HUES6 (cell line): ENCODE measurements around the gene AGBL5.

Source experiments
- H3K27ac ChIP-seq: 2 replicates; pipeline ENCODE4 v1.7.0; 2013; ENCODE audit warnings: low read depth, mild to moderate bottlenecking, low read length, inconsistent platforms
- H3K27me3 ChIP-seq: 2 replicates; pipeline ENCODE4 v1.6.1; 2013; ENCODE audit warnings: low read length; ENCODE audit not compliant: control insufficient read depth, insufficient read depth
- H3K36me3 ChIP-seq: 2 replicates; pipeline ENCODE4 v1.6.1; 2013; ENCODE audit warnings: low read length; ENCODE audit not compliant: control insufficient read depth, insufficient read depth
- H3K4me1 ChIP-seq: 2 replicates; pipeline ENCODE4 v1.6.1; 2013; ENCODE audit warnings: low read length; ENCODE audit not compliant: control insufficient read depth, insufficient read depth
- H3K4me3 ChIP-seq: 2 replicates; pipeline ENCODE4 v1.5.1; 2013; ENCODE audit warnings: low read depth, low read length
- H3K9ac ChIP-seq: one replicate; pipeline ENCODE4 v1.6.1; 2013; ENCODE audit warnings: mild to moderate bottlenecking, low read length
- H3K9me3 ChIP-seq: 2 replicates; pipeline ENCODE4 v1.6.1; 2013; ENCODE audit warnings: low read depth, low read length; ENCODE audit not compliant: control insufficient read depth, insufficient read depth

AGBL5 gene

DNA sequence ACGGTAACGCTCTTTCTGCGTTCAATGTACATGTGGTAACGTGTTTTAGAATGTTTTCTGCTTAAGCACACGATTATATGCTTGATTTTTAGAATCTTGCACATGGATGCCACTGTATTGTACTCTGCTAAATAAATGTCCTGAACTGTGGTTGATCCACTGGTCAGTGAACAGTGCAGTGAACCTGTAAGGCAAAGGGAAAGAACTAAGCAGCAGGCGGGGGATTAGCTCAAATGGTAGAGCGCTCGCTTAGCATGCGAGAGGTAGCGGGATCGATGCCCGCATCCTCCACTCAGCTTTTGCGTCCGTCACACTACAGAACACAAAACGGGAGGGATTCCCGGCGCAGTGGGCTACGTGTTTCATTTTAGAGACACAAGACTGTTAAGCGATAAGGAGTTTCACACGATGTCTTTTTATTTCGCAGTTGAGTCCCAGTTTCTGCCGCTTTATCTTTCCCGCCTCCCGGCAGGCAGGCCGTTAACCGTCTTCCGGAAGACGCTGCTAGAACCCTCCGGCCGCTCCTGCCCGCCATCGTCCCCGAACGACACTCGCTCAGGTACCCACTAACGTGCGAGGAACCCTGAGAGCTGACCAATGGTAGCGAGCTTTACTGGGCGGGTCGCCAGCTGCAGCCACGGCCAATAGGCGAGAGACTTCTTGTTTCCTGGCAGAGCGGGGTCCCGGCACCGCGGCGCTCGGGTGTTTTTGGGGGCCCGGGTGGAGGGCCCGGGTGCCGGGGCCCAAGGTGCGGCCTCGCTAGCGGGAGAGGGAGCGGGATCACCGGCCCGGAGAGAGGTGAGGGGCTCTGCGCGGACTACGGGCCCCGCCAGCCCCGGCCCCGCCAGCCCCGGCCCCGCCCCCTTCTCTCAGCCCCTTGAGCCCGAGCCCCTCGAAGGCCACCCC lies at the start of gene AGBL5:
Gene AGBL5, plus strand, starts transcription at position 673 of the 906 bp plus-strand sequence. CDS start 1,291 bp downstream, outside the sequence.
- H3K27me3 ChIP-seq = no peaks in the 10 kb centered on the region
- no peaks in the 10 kb centered on the region for H3K9me3 ChIP-seq
- H3K4me3 ChIP-seq = peak within 1 kb of the TSS; percentile 68
- no peak within 1 kb of the TSS; the same call in 1 of the 2 replicates for H3K27ac ChIP-seq
- H3K9ac ChIP-seq = peak within 1 kb of the TSS; percentile 84
- H3K36me3 ChIP-seq = peaks cover 27% of the 10 kb centered on the region
- no peaks in the 10 kb centered on the region for H3K4me1 ChIP-seq

DNA sequence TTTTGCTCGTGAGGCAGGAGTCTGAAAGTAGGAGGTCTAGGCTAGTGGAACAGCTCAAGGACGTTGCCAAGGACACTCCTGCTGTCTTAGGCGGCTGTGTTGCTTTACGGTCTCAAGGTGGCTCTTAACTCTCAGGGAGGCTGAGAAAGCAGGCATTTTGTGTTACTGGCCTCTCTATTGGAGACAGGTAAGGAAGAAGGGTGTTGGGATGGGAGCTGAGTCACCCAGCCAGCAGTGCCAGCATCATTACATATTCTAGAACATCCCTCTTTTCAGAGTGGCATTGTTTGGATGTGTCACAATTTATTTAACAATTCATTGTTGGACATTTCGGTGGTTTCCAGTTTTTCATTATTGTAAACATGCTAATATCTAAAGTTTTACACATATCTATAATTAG lies 49.5 kb upstream of the AGBL5 start:
- no peak overlapping the region for H3K9ac ChIP-seq

DNA sequence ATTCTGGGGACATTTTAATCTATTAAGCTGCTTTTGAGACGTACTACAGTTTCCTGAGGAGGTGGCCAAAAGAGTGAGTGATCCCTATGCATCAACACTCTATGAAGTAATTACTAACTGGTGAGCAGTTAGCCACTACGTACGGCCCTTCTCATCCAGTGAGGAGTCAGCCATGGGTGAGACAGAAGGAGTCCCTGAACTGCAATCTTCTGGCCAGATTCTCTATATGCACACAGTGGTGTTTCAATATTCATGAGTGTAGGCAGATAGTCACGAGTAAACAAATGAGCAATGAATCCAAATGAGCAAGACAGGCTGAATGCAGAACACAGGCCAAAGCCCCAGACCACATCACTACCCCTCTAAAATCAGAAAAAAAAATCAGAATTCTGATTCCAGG lies 48.5 kb upstream of the AGBL5 start:
- no peak overlapping the region for H3K9ac ChIP-seq
- no peaks in the 10 kb centered on the region; the same call in 1 of the 2 replicates for H3K4me1 ChIP-seq
- H3K27ac ChIP-seq = no peak overlapping the region
- no peaks in the 10 kb centered on the region for H3K9me3 ChIP-seq
- H3K27me3 ChIP-seq = peaks cover 5% of the 10 kb centered on the region; the same call in 1 of the 2 replicates
- H3K36me3 ChIP-seq = no peaks in the 10 kb centered on the region
- H3K4me3 ChIP-seq = no peak overlapping the region

More for the DNA sequence above, 49.5 kb upstream of the AGBL5 start:
- H3K27ac ChIP-seq = no peak overlapping the region
- H3K9me3 ChIP-seq = no peaks in the 10 kb centered on the region
- no peaks in the 10 kb centered on the region; the same call in 1 of the 2 replicates for H3K4me1 ChIP-seq
- H3K4me3 ChIP-seq = no peak overlapping the region
- H3K27me3 ChIP-seq = peaks cover 5% of the 10 kb centered on the region; the same call in 1 of the 2 replicates
- no peaks in the 10 kb centered on the region for H3K36me3 ChIP-seq

DNA sequence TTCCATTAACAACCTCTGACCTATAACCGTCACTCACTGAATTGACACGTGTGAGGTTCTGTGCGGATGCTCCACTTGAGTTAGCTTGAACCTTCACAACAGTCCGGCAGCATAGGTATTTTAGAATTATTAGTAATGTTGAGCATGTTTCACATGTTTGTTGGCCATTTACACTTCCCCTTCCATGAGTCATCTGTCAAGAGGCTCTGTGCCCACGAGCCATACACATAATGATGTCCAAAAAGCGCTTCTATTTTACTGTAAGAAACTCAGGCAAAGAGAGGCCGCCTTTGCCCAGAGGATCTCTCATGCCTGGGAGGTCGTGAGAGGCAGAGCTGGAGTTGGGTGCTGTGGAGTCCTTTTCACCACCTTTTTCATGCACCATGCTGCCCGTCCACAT lies 47.6 kb upstream of the AGBL5 start:
- Histone ChIP-seq H3K27me3 (peaks cover under 1% of the 10 kb centered on the region; the same call in 1 of the 2 replicates), H3K9ac (no peak overlapping the region), H3K9me3 (no peaks in the 10 kb centered on the region), H3K4me1 (no peaks in the 10 kb centered on the region; the same call in 1 of the 2 replicates), H3K27ac (no peak overlapping the region), H3K36me3 (no peaks in the 10 kb centered on the region), H3K4me3 (no peak overlapping the region)

DNA sequence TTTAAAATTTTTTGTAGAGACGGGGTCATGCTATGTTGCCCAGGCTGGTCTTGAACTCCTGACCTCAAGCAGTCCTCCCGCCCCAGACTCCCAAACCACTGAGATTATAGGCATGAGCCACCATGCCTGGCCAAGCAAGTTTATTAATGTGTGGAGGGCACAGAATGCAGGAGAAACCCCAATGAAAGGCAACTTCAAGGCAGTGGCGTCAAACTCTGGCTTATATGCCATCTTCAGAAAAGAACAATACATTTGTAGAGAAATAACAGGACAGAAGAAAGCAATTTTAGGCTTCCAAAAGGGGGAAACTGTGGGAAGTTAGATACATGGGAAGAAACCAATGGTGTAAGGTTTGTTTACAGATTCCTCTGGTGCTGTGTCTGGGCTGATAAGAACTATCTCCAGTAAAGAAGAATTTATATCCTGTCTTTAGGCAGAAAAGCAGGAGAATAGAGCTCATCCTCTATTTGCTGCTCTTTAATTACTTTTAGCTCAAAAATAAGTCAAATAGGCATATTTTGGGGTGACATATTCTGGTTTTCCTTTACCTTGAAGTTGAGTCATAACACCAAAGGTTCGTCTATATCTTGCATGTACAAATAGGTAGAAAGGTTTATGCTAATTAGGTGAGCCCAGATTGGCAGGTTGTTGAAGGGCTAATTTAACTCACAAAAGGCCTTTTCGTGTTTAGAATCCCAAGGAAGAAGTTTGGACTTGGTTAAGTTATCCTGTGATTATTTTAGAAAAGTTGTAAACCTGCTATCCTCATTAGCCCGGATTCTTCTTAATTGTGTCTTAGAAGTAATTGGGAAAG lies 44.7 kb upstream of the AGBL5 start:
- Histone ChIP-seq H3K4me3 (no peak overlapping the region), H3K4me1 (no peaks in the 10 kb centered on the region; the same call in 1 of the 2 replicates), H3K9ac (no peak overlapping the region), H3K27ac (no peak overlapping the region), H3K36me3 (no peaks in the 10 kb centered on the region), H3K27me3 (no peaks in the 10 kb centered on the region), H3K9me3 (no peaks in the 10 kb centered on the region)

- Histone ChIP-seq H3K9me3 (peaks cover 3% of the 10 kb centered on the region; the same call in 1 of the 2 replicates), H3K4me1 (no peaks in the 10 kb centered on the region; the same call in 1 of the 2 replicates), H3K36me3 (no peaks in the 10 kb centered on the region), H3K4me3 (no peak overlapping the region), H3K9ac (no peak overlapping the region), H3K27me3 (no peaks in the 10 kb centered on the region), H3K27ac (no peak overlapping the region)
Measured at GRCh38 chr2:27007416-27008374, 43.8 kb upstream of the AGBL5 start.

DNA sequence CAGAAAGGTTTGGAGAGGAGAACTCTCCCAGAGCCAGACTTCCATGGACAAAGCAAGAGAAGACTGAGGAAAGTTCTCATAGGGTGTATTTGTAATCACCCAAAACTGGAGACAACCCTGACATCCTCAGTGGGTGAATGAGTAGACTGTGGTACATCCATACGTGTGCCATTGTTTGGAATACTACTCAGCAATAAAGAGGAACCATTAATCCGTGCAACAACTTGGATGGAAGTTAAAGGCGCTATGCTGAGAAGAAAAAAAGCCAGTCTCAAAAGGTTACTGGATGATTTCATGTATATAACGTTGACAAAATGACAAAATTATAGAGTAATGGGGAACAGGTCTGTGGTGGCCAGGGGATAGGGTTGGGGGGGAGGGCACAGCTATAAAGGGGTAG lies 42.8 kb upstream of the AGBL5 start:
- no peak overlapping the region for H3K4me3 ChIP-seq
- H3K27me3 ChIP-seq = no peaks in the 10 kb centered on the region
- no peaks in the 10 kb centered on the region; the same call in 1 of the 2 replicates for H3K36me3 ChIP-seq
- no peak overlapping the region for H3K9ac ChIP-seq
- H3K9me3 ChIP-seq = peaks cover 13% of the 10 kb centered on the region
- H3K4me1 ChIP-seq = no peaks in the 10 kb centered on the region; the same call in 1 of the 2 replicates
- H3K27ac ChIP-seq = no peak overlapping the region

DNA sequence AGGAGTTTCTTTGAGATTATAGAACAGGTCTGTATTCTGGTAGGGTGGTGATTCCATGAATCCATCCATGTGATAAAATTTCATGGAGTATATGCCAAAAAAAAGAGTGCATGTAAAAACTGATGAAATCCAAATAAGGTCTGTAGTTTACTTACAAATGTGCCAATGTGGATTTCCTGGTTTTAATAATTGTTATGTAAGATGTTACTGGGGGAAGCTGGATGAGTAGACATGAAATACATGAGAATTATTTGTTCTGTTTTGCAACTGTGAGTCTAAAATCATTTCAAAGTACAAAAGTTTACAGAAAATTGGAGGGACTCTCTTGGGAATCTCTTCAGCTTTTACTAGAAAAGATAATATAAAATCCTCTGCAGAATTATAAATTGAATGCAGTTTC lies 42.4 kb upstream of the AGBL5 start:
- no peak overlapping the region for H3K9ac ChIP-seq
- H3K27me3 ChIP-seq = no peaks in the 10 kb centered on the region
- no peak overlapping the region for H3K4me3 ChIP-seq
- no peaks in the 10 kb centered on the region; the same call in 1 of the 2 replicates for H3K36me3 ChIP-seq
- peaks cover 16% of the 10 kb centered on the region for H3K9me3 ChIP-seq
- H3K4me1 ChIP-seq = no peaks in the 10 kb centered on the region; the same call in 1 of the 2 replicates
- H3K27ac ChIP-seq = no peak overlapping the region

DNA sequence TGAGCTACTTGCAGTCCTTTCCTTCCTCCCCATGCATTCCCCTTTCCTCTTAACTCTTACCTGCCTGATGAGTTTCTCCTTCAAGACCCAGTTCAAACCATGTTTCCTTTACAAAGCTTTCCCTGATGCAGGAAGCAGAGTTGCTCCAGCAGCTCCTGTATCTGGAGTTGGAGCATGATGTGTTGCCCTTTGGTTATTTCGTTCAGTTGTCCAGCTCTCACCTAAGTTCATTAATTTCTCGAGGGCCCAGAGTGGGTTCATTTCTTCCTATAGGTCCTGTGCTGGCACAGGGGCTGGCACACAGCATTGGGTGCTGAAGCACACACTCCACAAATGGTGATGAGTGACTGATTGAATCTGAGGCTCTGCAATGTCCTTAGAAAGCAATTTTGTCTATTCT lies 41.8 kb upstream of the AGBL5 start:
- Histone ChIP-seq H3K27me3 (no peaks in the 10 kb centered on the region), H3K9me3 (peaks cover 22% of the 10 kb centered on the region), H3K9ac (no peak overlapping the region), H3K36me3 (no peaks in the 10 kb centered on the region; the same call in 1 of the 2 replicates), H3K4me1 (no peaks in the 10 kb centered on the region; the same call in 1 of the 2 replicates), H3K4me3 (no peak overlapping the region), H3K27ac (no peak overlapping the region)

DNA sequence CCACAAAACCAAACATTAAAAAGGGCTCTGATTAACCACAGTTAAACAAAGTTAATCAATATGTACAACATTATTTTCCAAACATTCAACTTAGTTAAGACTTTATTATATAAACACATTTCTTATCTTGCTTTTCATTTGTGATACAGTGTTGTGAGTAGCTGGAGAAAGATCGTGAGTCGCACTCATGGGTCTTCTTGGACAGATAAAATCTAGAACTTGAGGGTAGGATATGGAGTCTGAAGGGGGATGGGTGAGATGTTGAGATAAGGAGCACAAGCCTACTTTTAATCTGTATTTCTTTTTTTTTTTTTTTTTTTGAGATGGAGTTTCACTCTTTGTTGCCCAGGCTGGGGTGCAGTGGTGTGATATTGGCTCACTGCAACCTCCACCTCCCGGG lies 41.3 kb upstream of the AGBL5 start:
- no peaks in the 10 kb centered on the region; the same call in 1 of the 2 replicates for H3K36me3 ChIP-seq
- H3K27me3 ChIP-seq = no peaks in the 10 kb centered on the region
- peaks cover 22% of the 10 kb centered on the region for H3K9me3 ChIP-seq
- H3K9ac ChIP-seq = no peak overlapping the region
- no peaks in the 10 kb centered on the region; the same call in 1 of the 2 replicates for H3K4me1 ChIP-seq
- H3K27ac ChIP-seq = no peak overlapping the region
- H3K4me3 ChIP-seq = no peak overlapping the region
